HepG2 (cell line): ENCODE results near the gene SPAG9. TPM values are rescaled to one million over a fixed set of nuclear protein-coding genes. Genes with fewer than 3 reads are reported as not detected.

Source experiments
- ATAC-seq: fragments of 200-7000 bp; cut with Tn5 transposase; 3 replicates; pipeline ENCODE4 v1.9.1; 2020; ENCODE audit warnings: mild to moderate bottlenecking, moderate library complexity
- BruUV-seq: library from RNA; stranded (reverse); fragments of 400-500 nt; replicated peaks from 2 replicates; lab custom pipeline; 2021; lab: Mats Ljungman, UMichigan
- CTCF ChIA-PET: fragments of 300-600 bp; formaldehyde crosslinking; extraction: SDS; loops from one replicate; lab custom pipeline; 2021; ENCODE audit warnings: low total read pairs, inconsistent platforms, low intra/inter-chr PET ratio; lab: Yijun Ruan, JAX
- POLR2A ChIA-PET: fragments of 350-600 bp; sonication (Branson Sonifier 250); formaldehyde crosslinking; loops from one replicate; lab custom pipeline; 2020; ENCODE audit warnings: antibody characterized with exemption, inconsistent platforms; lab: Yijun Ruan, JAX
- DNase-seq: peaks from one replicate; pipeline ENCODE4 v3.0.0-alpha.2; 2015; ENCODE audit warnings: low spot score
- FAIRE-seq: peaks from 3 replicates; lab custom pipeline; 2011; peaks lifted over from hg19 to GRCh38; lab: Jason Lieb, UNC
- H2AFZ ChIP-seq: one replicate; pipeline ENCODE4 v1.6.1; 2011; ENCODE audit warnings: low read length, inconsistent platforms
- H3K27ac ChIP-seq: fragments of 300-600 bp; 3 replicates; pipeline ENCODE4 v1.8.0; 2011; ENCODE audit warnings: mixed run types, mild to moderate bottlenecking, mixed read lengths, low read length, inconsistent platforms; ENCODE audit not compliant: insufficient read depth; ENCODE audit errors: extremely low read length
- H3K27me3 ChIP-seq, 2 experiments: fragments of 200-600 bp in 1 of 2; 2 replicates in 1 of 2; 3 replicates in 1 of 2; pipeline versions ENCODE4 v1.6.0 to v1.8.0; 2011; ENCODE audit warnings: low read length in 2 of 2, mild to moderate bottlenecking in 2 of 2, moderate library complexity in 2 of 2, inconsistent platforms in 1 of 2; ENCODE audit not compliant: insufficient read depth in 2 of 2, control insufficient read depth in 1 of 2
- H3K36me3 ChIP-seq, 2 experiments: fragments of 200-600 bp in 1 of 2; replicated peaks in 1 of 2; 2 replicates in 1 of 2; 3 replicates in 1 of 2; pipeline versions ENCODE4 v1.5.1 to v1.8.0; 2011; ENCODE audit warnings: low read length in 2 of 2, inconsistent platforms in 1 of 2; ENCODE audit not compliant: insufficient read depth in 2 of 2, control insufficient read depth in 1 of 2
- H3K4me1 ChIP-seq: 2 replicates; pipeline ENCODE4 v1.5.1; 2012; ENCODE audit warnings: low read length, inconsistent platforms; ENCODE audit not compliant: insufficient read depth
- H3K4me2 ChIP-seq: 2 replicates; pipeline ENCODE4 v1.6.0; 2011; ENCODE audit warnings: low read depth, low read length, inconsistent platforms
- H3K4me3 ChIP-seq, 3 experiments: fragments of 200-600 bp in 1 of 3; sonication (generic), shearing (Covaris generic) in 1 of 3; replicated peaks in 1 of 3; 2 replicates each; pipeline ENCODE4 v1.5.1; 2011 to 2016; ENCODE audit warnings: low read length in 3 of 3, inconsistent platforms in 2 of 3, low read depth in 2 of 3, mild to moderate bottlenecking in 2 of 3, control low read depth in 1 of 3, mixed read lengths in 1 of 3; ENCODE audit not compliant: insufficient read depth in 1 of 3
- H3K79me2 ChIP-seq: one replicate; pipeline ENCODE4 v1.6.1; 2011; ENCODE audit warnings: low read length, inconsistent platforms; ENCODE audit not compliant: insufficient read depth
- H3K9ac ChIP-seq: 2 replicates; pipeline ENCODE4 v1.6.0; 2011; ENCODE audit warnings: mild to moderate bottlenecking, low read depth, low read length, inconsistent platforms; ENCODE audit not compliant: insufficient read depth
- H3K9me3 ChIP-seq: 2 replicates; pipeline ENCODE4 v1.5.1; 2012; ENCODE audit warnings: mild to moderate bottlenecking, low read length
- H4K20me1 ChIP-seq: 2 replicates; pipeline ENCODE4 v1.6.0; 2011; ENCODE audit warnings: inconsistent platforms, mild to moderate bottlenecking, low read length, moderate library complexity; ENCODE audit not compliant: insufficient read depth
- CCAR2 ChIP-seq: fragments of 200-400 bp; formaldehyde crosslinking; optimal IDR thresholded peaks from 2 replicates; pipeline ENCODE3; 2018; ENCODE audit warnings: low read depth, mild to moderate bottlenecking, low read length, moderate library complexity
- HOXA9 ChIP-seq: sonication (generic); formaldehyde crosslinking; IDR thresholded peaks from 2 replicates; pipeline ENCODE4 v1.8.1; 2022; ENCODE audit warnings: missing genetic modification reagents, mild to moderate bottlenecking, moderate library complexity, borderline replicate concordance
- LCORL ChIP-seq, 2 experiments: fragments of 450-650 bp in 1 of 2; sonication (generic) in 1 of 2; formaldehyde crosslinking in 1 of 2; IDR thresholded peaks; 2 replicates each; pipeline versions ENCODE4 v1.5.0 to v1.6.1; 2017 to 2020; ENCODE audit warnings: antibody characterized with exemption in 1 of 2, missing genetic modification reagents in 1 of 2
- RXRA ChIP-seq: sonication (generic); formaldehyde crosslinking; IDR thresholded peaks from 2 replicates; pipeline ENCODE4 v1.5.1; 2020; ENCODE audit warnings: missing genetic modification reagents
- U2AF2 ChIP-seq: fragments of 200-400 bp; formaldehyde crosslinking; IDR thresholded peaks from 2 replicates; pipeline ENCODE4 v1.6.1; 2017; ENCODE audit warnings: low read depth, mild to moderate bottlenecking, low read length
- ZNF75D ChIP-seq: sonication (generic); formaldehyde crosslinking; IDR thresholded peaks from 2 replicates; pipeline ENCODE4 v1.8.1; 2023; ENCODE audit warnings: missing genetic modification reagents, mild to moderate bottlenecking, borderline replicate concordance
- ZNF850 ChIP-seq: sonication (generic); formaldehyde crosslinking; conservative IDR thresholded peaks from 2 replicates; pipeline ENCODE4 v1.9.0; 2021; ENCODE audit warnings: mild to moderate bottlenecking, missing genetic modification reagents
- WGBS: methylation state at CpG from one replicate; pipeline ENCODE4 v1.1.6; 2017; ENCODE audit warnings: low lambda C conversion rate; 5-methylcytosine and 5-hydroxymethylcytosine counted together
- in situ Hi-C: cut with HindIII; loops from 2 replicates; pipeline ENCODE4 v1.10.0; 2017; ENCODE audit warnings: low pct_unique_long_range_greater_than_20kb; ENCODE audit not compliant: extremely low pct_ligation_motif_present
- intact Hi-C: fragments of 100-400 bp; cut with micrococcal nuclease; formaldehyde crosslinking; loops from one replicate; pipeline ENCODE4 v1.10.0; 2022; ENCODE audit not compliant: unreplicated experiment
- polyA plus RNA-seq, 8 experiments: library from polyadenylated mRNA; depleted of rRNA in 3 of 8; stranded (reverse) in 7 of 8; unstranded in 1 of 8; fragments of >200 nt; fragmentation: Illumina TruSeq in 4 of 8; extraction: Trizol in 4 of 8; gene quantifications; 2 replicates each; pipeline versions ENCODE4 v1.2.1 to v1.2.3, GENCODE V29; 2011 to 2016; ENCODE audit warnings: low read depth in 4 of 8, missing spikeins in 1 of 8, mixed read lengths in 1 of 8; ENCODE audit not compliant: insufficient read depth in 1 of 8
- total RNA-seq, 5 experiments: library from RNA; depleted of rRNA; stranded (reverse); fragments of >200 nt; fragmentation: Illumina TruSeq; extraction: Trizol; gene quantifications; 2 replicates each; pipeline ENCODE4 v1.2.3, GENCODE V29; 2016; ENCODE audit warnings: low read depth in 1 of 5
- TF ChIP-seq, protein P1 (sequence below): IDR thresholded peaks from 2 replicates; pipeline ENCODE4 v1.6.1; 2016; ENCODE audit warnings: low read depth
- TF ChIP-seq, protein P2 (sequence below): sonication (generic); formaldehyde crosslinking; IDR thresholded peaks from 2 replicates; pipeline ENCODE4 v1.4.0; 2020; ENCODE audit warnings: mild to moderate bottlenecking, missing genetic modification reagents

SPAG9 gene
- total and polyA plus RNA-seq, 2 of the 13 experiments (the other 11 are each of a cell fraction or from before 2014, with no cell fraction given): 43.2 to 78.6 TPM

DNA sequence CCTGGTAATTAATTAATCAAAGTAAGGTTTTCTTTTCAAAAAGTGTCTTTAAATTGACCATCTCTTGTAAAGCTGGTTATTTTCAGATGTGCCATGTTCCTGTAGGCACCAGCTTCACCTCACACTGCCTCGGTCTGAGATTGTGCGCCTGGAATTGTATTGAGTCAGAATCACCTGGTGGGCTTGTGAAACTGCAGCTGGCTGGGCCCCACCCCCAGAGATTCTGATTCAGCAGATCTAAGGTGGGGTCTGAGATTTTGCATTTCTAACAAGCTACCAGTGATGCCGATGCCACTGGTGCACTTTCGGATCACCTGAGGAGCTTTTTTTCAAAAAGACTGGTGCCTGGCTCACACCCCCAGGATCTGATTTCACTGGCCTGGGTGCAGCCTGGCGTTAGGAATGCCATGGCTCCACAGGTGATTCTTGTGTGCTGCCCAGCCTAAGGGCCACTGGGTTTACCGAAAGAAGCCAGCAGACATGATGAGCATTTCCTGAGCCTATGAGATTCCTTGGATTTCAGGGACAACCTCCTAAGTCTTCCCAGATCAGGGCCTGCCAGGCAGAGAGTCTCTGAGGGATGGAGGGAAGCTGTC lies 195.3 kb downstream of the SPAG9 start:
- Histone ChIP-seq H3K27me3 (peaks cover 1 to 13% of the 10 kb centered on the region in 2 experiments; a peak in 2 of 5 replicates), H3K4me1 (peaks cover 67% of the 10 kb centered on the region)
- POLR2A ChIA-PET: interaction anchor here (1.0 to 1.5 kb wide), 3 partner anchors 10 to 62 kb away, joined by 3 to 6 read pairs (median 3); no protein-coding TSS in a partner anchor
- no peak for TF ChIP-seq U2AF2
- TF ChIP-seq RXRA (CRISPR knock-in tag): no peak
- no peak for TF ChIP-seq ZNF75D (CRISPR knock-in tag)
- TF ChIP-seq LCORL (IDR thresholded peaks at IDR 0.05): no peak
- TF ChIP-seq LCORL (CRISPR knock-in tag; IDR thresholded peaks at IDR 0.05): no peak
- TF ChIP-seq, protein P1, sequence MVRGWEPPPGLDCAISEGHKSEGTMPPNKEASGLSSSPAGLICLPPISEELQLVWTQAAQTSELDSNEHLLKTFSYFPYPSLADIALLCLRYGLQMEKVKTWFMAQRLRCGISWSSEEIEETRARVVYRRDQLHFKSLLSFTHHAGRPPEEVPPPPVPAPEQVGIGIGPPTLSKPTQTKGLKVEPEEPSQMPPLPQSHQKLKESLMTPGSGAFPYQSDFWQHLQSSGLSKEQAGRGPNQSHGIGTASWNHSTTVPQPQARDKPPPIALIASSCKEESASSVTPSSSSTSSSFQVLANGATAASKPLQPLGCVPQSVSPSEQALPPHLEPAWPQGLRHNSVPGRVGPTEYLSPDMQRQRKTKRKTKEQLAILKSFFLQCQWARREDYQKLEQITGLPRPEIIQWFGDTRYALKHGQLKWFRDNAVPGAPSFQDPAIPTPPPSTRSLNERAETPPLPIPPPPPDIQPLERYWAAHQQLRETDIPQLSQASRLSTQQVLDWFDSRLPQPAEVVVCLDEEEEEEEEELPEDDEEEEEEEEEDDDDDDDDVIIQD: no peak
- TF ChIP-seq CCAR2: no peak
- TF ChIP-seq, protein P2, sequence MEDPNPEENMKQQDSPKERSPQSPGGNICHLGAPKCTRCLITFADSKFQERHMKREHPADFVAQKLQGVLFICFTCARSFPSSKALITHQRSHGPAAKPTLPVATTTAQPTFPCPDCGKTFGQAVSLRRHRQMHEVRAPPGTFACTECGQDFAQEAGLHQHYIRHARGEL (CRISPR knock-in tag): no peak
- no peak for TF ChIP-seq HOXA9 (CRISPR knock-in tag)
- no peak for TF ChIP-seq ZNF850 (CRISPR knock-in tag)
- TF ChIP-seq, all 625 proteins: peak for 0
- BruUV-seq: no TSS peak
- FAIRE-seq: no peak
- CTCF ChIA-PET: no interaction called here
- Histone ChIP-seq H3K4me2 (no peak overlapping the region), H2AFZ (no peak overlapping the region), H3K27ac (no peak overlapping the region), H3K9me3 (no peaks in the 10 kb centered on the region), H3K79me2 (no peaks in the 10 kb centered on the region), H3K4me3 (no peak overlapping the region), H4K20me1 (no peaks in the 10 kb centered on the region), H3K9ac (no peak overlapping the region), H3K36me3 (no peaks in the 10 kb centered on the region)
- no peak for DNase-seq
- in situ Hi-C loops: no loop called here
- WGBS: 64% methylated on average over 6 of the region's 6 CpGs
- ATAC-seq: no peak
- intact Hi-C loops: no loop called here
